Umbilical cord (tissue), 2 donors: ENCODE results near the gene ZNF221. TPM values are rescaled to one million over a fixed set of nuclear protein-coding genes. Genes with fewer than 3 reads are reported as not detected.

Source experiments
- DNase-seq: peaks from one replicate; pipeline ENCODE4 v3.0.0-alpha.2; 2015; ENCODE audit warnings: low spot score
- total RNA-seq: library from RNA; depleted of rRNA; stranded (reverse); fragments of >200 nt; gene quantifications from one replicate; pipeline ENCODE4 v1.2.3, GENCODE V29; 2014; ENCODE audit warnings: low replicate concordance; ENCODE audit not compliant: insufficient read depth

The ZNF221 gene
- total RNA-seq, 1 donor from 2014 or later = 15.9 TPM

GRCh38 chr19:43957891-43958290 is 6.9 kb downstream of the ZNF221 start:
- no peak for DNase-seq

GRCh38 chr19:43960411-43960810 is 9.4 kb downstream of the ZNF221 start:
- DNase-seq = no peak

- no peak for DNase-seq
Observed at GRCh38 chr19:43966079-43966694, 15.2 kb downstream of the ZNF221 start.

GRCh38 chr19:43976732-43977131 is 25.7 kb downstream of the ZNF221 start:
- DNase-seq = no peak

- DNase-seq = no peak
Observed at GRCh38 chr19:43983544-43983911, 32.5 kb downstream of the ZNF221 start.

- peak; percentile 99 for DNase-seq
Observed at GRCh38 chr19:43983912-43984686, 33.1 kb downstream of the ZNF221 start, which contains the start of gene ZNF155. ZNF155 (plus strand) TSS chr19:43984188; CDS start chr19:43988544, 4,356 bp downstream.

GRCh38 chr19:43984687-43985000 is 33.6 kb downstream of the ZNF221 start:
- no peak for DNase-seq

- no peak for DNase-seq
Observed at GRCh38 chr19:43997631-43998290, 46.7 kb downstream of the ZNF221 start.

GRCh38 chr19:44002212-44002565 is 51.2 kb downstream of the ZNF221 start:
- DNase-seq = peak; percentile 1

- DNase-seq = peak; percentile 99
Observed at GRCh38 chr19:44002566-44003460, 51.8 kb downstream of the ZNF221 start, which contains the start of gene ZNF230. ZNF230 (plus strand) TSS chr19:44002957; CDS start chr19:44007079, 4,122 bp downstream.

- DNase-seq = peak; percentile 25
Observed at GRCh38 chr19:44003461-44004009, 52.5 kb downstream of the ZNF221 start.

GRCh38 chr19:44005973-44006372 is 54.9 kb downstream of the ZNF221 start:
- no peak for DNase-seq

- no peak for DNase-seq
Observed at GRCh38 chr19:44007473-44007872, 56.4 kb downstream of the ZNF221 start.

- DNase-seq = no peak
Observed at GRCh38 chr19:44010468-44010867, 59.4 kb downstream of the ZNF221 start.

Other genes starting within 250 kb of the ZNF221 start
- gene IRGC, start 235.2 kb upstream of the ZNF221 start, total RNA-seq = not detected
- 10.1 TPM for gene SMG9, start 196.3 kb upstream of the ZNF221 start, total RNA-seq
- gene KCNN4, start 170.3 kb upstream of the ZNF221 start, total RNA-seq = 6.3 TPM
- 3.1 TPM for gene LYPD5, start 148.8 kb upstream of the ZNF221 start, total RNA-seq
- 28.6 TPM for gene ZNF283, start 123.9 kb upstream of the ZNF221 start, total RNA-seq
- gene ZNF404, start 67.3 kb upstream of the ZNF221 start, total RNA-seq = 12.5 TPM
- 14.9 TPM for gene ZNF45, start 15.9 kb upstream of the ZNF221 start, total RNA-seq
- gene ZNF155, start 33.0 kb downstream of the ZNF221 start, total RNA-seq = 7.5 TPM
- gene ZNF230, start 51.7 kb downstream of the ZNF221 start, total RNA-seq = 11.3 TPM
- gene ZNF222, start 74.2 kb downstream of the ZNF221 start, total RNA-seq = 0.96 TPM
- gene ZNF223, start 100.8 kb downstream of the ZNF221 start, total RNA-seq = 11.8 TPM
- 4.1 TPM for gene ZNF284, start 120.9 kb downstream of the ZNF221 start, total RNA-seq
- gene ZNF224, start 143.1 kb downstream of the ZNF221 start, total RNA-seq = 40.4 TPM
- 5.5 TPM for gene ZNF225, start 162.2 kb downstream of the ZNF221 start, total RNA-seq
- 21.9 TPM for gene ZNF234, start 190.3 kb downstream of the ZNF221 start, total RNA-seq
- 24.1 TPM for gene ZNF226, start 213.9 kb downstream of the ZNF221 start, total RNA-seq